Large intestine (tissue), 3 donors: ENCODE data around the gene PTPN20. TPM values are rescaled to one million over a fixed set of nuclear protein-coding genes. Genes with fewer than 3 reads are reported as not detected.
A peak's percentile ranks its signal among the peaks of the same experiment; 100 is the strongest.

ENCODE experiments used
- DNase-seq, 2 donors: peaks; one replicate each; pipeline versions ENCODE4 v3.0.0 to v3.0.0-alpha.2; 2013
- H3K27ac ChIP-seq: one replicate; pipeline ENCODE4 v1.5.1; 2013; ENCODE audit warnings: low read length
- H3K27me3 ChIP-seq: 2 replicates; pipeline ENCODE4 v1.6.1; 2013; ENCODE audit warnings: low read length; ENCODE audit not compliant: control insufficient read depth, insufficient read depth
- H3K36me3 ChIP-seq: 2 replicates; pipeline ENCODE4 v1.6.1; 2013; ENCODE audit warnings: low read length; ENCODE audit not compliant: control insufficient read depth, insufficient read depth
- H3K4me1 ChIP-seq: one replicate; pipeline ENCODE4 v1.6.1; 2013; ENCODE audit warnings: low read length; ENCODE audit not compliant: control insufficient read depth, insufficient read depth
- H3K4me3 ChIP-seq: one replicate; pipeline ENCODE4 v1.5.1; 2013; ENCODE audit warnings: low read length
- H3K9me3 ChIP-seq: one replicate; pipeline ENCODE4 v1.6.1; 2013; ENCODE audit warnings: mild to moderate bottlenecking, low read depth, low read length, moderate library complexity; ENCODE audit not compliant: control insufficient read depth
- WGBS: methylation state at CpG from one replicate; pipeline ENCODE4 v1.1.5; 2013; ENCODE audit warnings: low lambda C conversion rate; ENCODE audit not compliant: insufficient coverage; 5-methylcytosine and 5-hydroxymethylcytosine counted together
- polyA plus RNA-seq: library from polyadenylated mRNA; unstranded; fragments of 120-200 nt; gene quantifications from one replicate; pipeline ENCODE4 v1.2.1, GENCODE V29; 2013

The PTPN20 gene
- polyA plus RNA-seq, 1 donor: 1.5 TPM

- H3K36me3 ChIP-seq: no peaks in the 10 kb centered on the region
- no peak overlapping the region for H3K4me3 ChIP-seq
- no peak for DNase-seq
- H3K9me3 ChIP-seq: no peaks in the 10 kb centered on the region
- H3K27me3 ChIP-seq: peaks cover 10% of the 10 kb centered on the region
- no CpG with 5 or more reads among the region's 19 CpGs for WGBS
- no peak overlapping the region for H3K27ac ChIP-seq
- H3K4me1 ChIP-seq: peaks cover 1% of the 10 kb centered on the region
Measured at GRCh38 chr10:47042780-47043750, 131.8 kb downstream of the PTPN20 start.

GRCh38 chr10:47043928-47044538 is 132.8 kb downstream of the PTPN20 start:
- H3K27me3 ChIP-seq: peaks cover 7% of the 10 kb centered on the region
- H3K9me3 ChIP-seq: no peaks in the 10 kb centered on the region
- no peak for DNase-seq
- H3K4me1 ChIP-seq: no peaks in the 10 kb centered on the region
- no CpG with 5 or more reads among the region's 15 CpGs for WGBS
- H3K27ac ChIP-seq: no peak overlapping the region
- no peaks in the 10 kb centered on the region for H3K36me3 ChIP-seq
- H3K4me3 ChIP-seq: no peak overlapping the region

GRCh38 chr10:47044741-47045140 is 133.5 kb downstream of the PTPN20 start:
- peaks cover 6% of the 10 kb centered on the region for H3K27me3 ChIP-seq
- no peak overlapping the region for H3K27ac ChIP-seq
- H3K4me3 ChIP-seq: no peak overlapping the region
- H3K9me3 ChIP-seq: no peaks in the 10 kb centered on the region
- no peaks in the 10 kb centered on the region for H3K36me3 ChIP-seq
- WGBS: no CpG with 5 or more reads among the region's 2 CpGs
- DNase-seq: no peak
- no peaks in the 10 kb centered on the region for H3K4me1 ChIP-seq

DNA sequence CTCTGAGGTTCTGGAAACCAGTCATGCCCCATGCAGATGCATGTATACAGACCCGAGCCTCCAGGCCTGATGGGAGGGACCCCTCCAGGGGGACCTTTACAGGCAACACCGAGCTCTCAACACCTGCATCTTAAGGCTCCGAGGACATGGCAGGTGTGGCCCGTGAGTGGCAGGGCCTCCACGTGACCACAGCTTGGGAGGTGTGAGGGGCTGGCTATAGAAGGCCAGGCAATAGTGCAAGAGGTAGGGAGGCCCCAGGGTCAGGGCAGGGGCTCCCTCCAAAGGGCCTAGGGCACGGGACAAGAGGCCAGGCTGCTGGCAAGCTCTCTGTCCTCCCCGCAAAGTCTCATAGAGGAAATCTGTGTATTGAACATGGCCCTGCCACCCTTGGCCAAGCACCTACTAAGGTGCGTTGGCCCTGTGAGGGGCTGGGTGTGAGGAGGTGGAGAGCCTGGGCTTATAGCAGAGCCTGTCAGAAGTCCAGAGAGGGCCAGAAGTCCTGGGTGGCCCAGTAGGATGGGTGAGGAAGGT is 134.2 kb downstream of the PTPN20 start:
- Histone ChIP-seq H3K4me1 (no peaks in the 10 kb centered on the region), H3K27ac (no peak overlapping the region), H3K36me3 (no peaks in the 10 kb centered on the region), H3K27me3 (peaks cover 3% of the 10 kb centered on the region), H3K9me3 (no peaks in the 10 kb centered on the region), H3K4me3 (no peak overlapping the region)
- no peak for DNase-seq
- no CpG with 5 or more reads among the region's 8 CpGs for WGBS

DNA sequence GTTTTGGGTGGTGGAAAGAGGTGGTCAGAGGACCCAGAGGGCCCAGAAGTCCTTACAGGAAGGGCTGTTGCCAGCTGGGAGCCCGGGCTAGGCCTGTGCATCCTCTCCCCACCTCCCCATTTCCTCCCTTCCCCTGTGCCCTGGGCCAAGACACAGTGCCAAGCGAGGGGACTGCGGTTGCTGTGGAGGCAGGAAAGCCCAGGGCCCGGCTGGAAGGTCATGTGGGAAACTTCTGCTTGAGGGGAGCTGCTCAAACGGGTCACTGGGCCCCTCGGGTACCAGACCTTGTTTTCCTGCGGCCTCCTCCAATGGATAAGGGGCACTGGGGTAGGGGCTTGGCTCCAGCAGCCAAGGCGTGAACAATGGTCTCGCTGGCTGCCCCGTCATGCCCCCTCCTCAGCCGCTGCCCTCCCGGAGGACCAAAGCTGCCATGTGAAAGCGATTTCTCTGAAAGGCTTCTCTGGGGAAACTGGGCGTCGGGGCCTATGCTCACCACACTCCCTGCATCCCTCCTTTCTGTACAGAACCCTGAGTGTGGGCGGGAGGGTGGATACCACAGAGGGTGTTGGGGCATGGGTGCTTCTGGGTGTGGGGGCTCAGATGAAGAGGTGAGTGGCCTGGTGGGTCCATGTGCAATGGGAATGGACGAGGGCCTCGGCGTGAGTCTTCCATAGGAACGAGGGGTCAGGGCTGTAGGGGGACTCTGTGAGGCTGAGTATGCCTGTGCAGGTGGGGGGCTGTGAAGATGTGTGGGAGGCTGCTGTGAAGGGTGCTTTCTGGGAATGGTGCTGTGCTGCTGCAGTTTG is 135.3 kb downstream of the PTPN20 start:
- DNase-seq: no peak
- no CpG with 5 or more reads among the region's 20 CpGs for WGBS
- no peaks in the 10 kb centered on the region for H3K27me3 ChIP-seq
- H3K27ac ChIP-seq: no peak overlapping the region
- H3K9me3 ChIP-seq: no peaks in the 10 kb centered on the region
- H3K4me1 ChIP-seq: no peaks in the 10 kb centered on the region
- H3K4me3 ChIP-seq: no peak overlapping the region
- no peaks in the 10 kb centered on the region for H3K36me3 ChIP-seq

GRCh38 chr10:47047127-47047504 is 135.9 kb downstream of the PTPN20 start:
- Histone ChIP-seq H3K9me3 (no peaks in the 10 kb centered on the region), H3K27me3 (no peaks in the 10 kb centered on the region), H3K4me1 (no peaks in the 10 kb centered on the region), H3K4me3 (no peak overlapping the region), H3K36me3 (no peaks in the 10 kb centered on the region), H3K27ac (no peak overlapping the region)
- WGBS: no CpG with 5 or more reads among the region's 5 CpGs
- DNase-seq: no peak

- H3K9me3 ChIP-seq: no peaks in the 10 kb centered on the region
- no peak overlapping the region for H3K4me3 ChIP-seq
- no CpG with 5 or more reads among the region's 15 CpGs for WGBS
- no peaks in the 10 kb centered on the region for H3K4me1 ChIP-seq
- H3K36me3 ChIP-seq: no peaks in the 10 kb centered on the region
- no peaks in the 10 kb centered on the region for H3K27me3 ChIP-seq
- peak; percentile 29 to 56 for DNase-seq
- H3K27ac ChIP-seq: no peak overlapping the region
Measured at GRCh38 chr10:47047577-47048525, 136.6 kb downstream of the PTPN20 start.

GRCh38 chr10:47048526-47048905 is 137.3 kb downstream of the PTPN20 start:
- Histone ChIP-seq H3K36me3 (no peaks in the 10 kb centered on the region), H3K4me3 (no peak overlapping the region), H3K27me3 (no peaks in the 10 kb centered on the region), H3K27ac (no peak overlapping the region), H3K9me3 (no peaks in the 10 kb centered on the region), H3K4me1 (no peaks in the 10 kb centered on the region)
- DNase-seq: no peak
- no CpG with 5 or more reads among the region's 7 CpGs for WGBS

GRCh38 chr10:47049056-47049851 is 138.0 kb downstream of the PTPN20 start:
- no peak overlapping the region for H3K4me3 ChIP-seq
- no peaks in the 10 kb centered on the region for H3K4me1 ChIP-seq
- no peaks in the 10 kb centered on the region for H3K36me3 ChIP-seq
- no peak overlapping the region for H3K27ac ChIP-seq
- H3K9me3 ChIP-seq: no peaks in the 10 kb centered on the region
- DNase-seq: no peak
- no peaks in the 10 kb centered on the region for H3K27me3 ChIP-seq
- WGBS: 100% methylated on average over 1 of the region's 6 CpGs
